Adipose tissue (tissue), 3 donors: ENCODE results near the gene ZMIZ1. TPM values are rescaled to one million over a fixed set of nuclear protein-coding genes. Genes with fewer than 3 reads are reported as not detected.

Experiments
- H3K27ac ChIP-seq: one replicate; pipeline ENCODE4 v1.5.1; 2013; ENCODE audit warnings: low read depth, low read length
- WGBS, 3 donors: extraction: QIAGEN DNeasy Blood & Tissue Kit; methylation state at CpG; one replicate each; pipeline ENCODE4 v1.1.7; 2013; 5-methylcytosine and 5-hydroxymethylcytosine counted together
- polyA plus RNA-seq, 3 donors: library from polyadenylated mRNA; stranded (reverse); fragments of 200-250 nt; gene quantifications; one replicate each; pipeline ENCODE4 v1.2.3, GENCODE V29; 2013
- donor health status: healthy with polysubstance abuse.
- donor health status: Bipolar disorder and iron deficiency.
- donor health status: healthy.

Gene ZMIZ1
- polyA plus RNA-seq, 3 donors, result 17.4 to 37.1 (median 26.1) TPM

GRCh38 chr10:79072994-79073645 is 4.4 kb downstream of the ZMIZ1 start:
- H3K27ac ChIP-seq, result no peak overlapping the region
- 80 to 98% (median 91%) methylated on average over 4 of the region's 4 CpGs for WGBS, 3 donors

GRCh38 chr10:79073784-79074432 is 5.1 kb downstream of the ZMIZ1 start:
- WGBS, 3 donors, result 37 to 51% (median 46%) methylated on average over 15 of the region's 15 CpGs

GRCh38 chr10:79074732-79075131 is 6.0 kb downstream of the ZMIZ1 start:
- H3K27ac ChIP-seq, result no peak overlapping the region
- 24 to 64% (median 49%) methylated on average over 4 of the region's 4 CpGs for WGBS, 3 donors

More at GRCh38 chr10:79073784-79074432, 5.1 kb downstream of the ZMIZ1 start:
- H3K27ac ChIP-seq, result no peak overlapping the region

- 50 to 82% (median 82%) methylated on average over 3 of the region's 3 CpGs for WGBS, 3 donors
- H3K27ac ChIP-seq, result no peak overlapping the region
Measured at GRCh38 chr10:79075418-79075817, 6.7 kb downstream of the ZMIZ1 start.

GRCh38 chr10:79077488-79078173 is 8.9 kb downstream of the ZMIZ1 start:
- H3K27ac ChIP-seq, result no peak overlapping the region
- 74 to 81% (median 75%) methylated on average over 10 of the region's 10 CpGs for WGBS, 3 donors

- WGBS, 3 donors, result 75 to 80% (median 79%) methylated on average over 8 of the region's 8 CpGs
- H3K27ac ChIP-seq, result no peak overlapping the region
Measured at GRCh38 chr10:79078367-79079053, 9.7 kb downstream of the ZMIZ1 start.

- WGBS, 3 donors, result 63 to 75% (median 64%) methylated on average over 1 of the region's 1 CpG
- H3K27ac ChIP-seq, result no peak overlapping the region
Measured at GRCh38 chr10:79079054-79079397, 10.3 kb downstream of the ZMIZ1 start.

- no peak overlapping the region for H3K27ac ChIP-seq
- WGBS, 3 donors, result 50 to 72% (median 59%) methylated on average over 15 of the region's 15 CpGs
Measured at GRCh38 chr10:79079490-79080355, 11.0 kb downstream of the ZMIZ1 start.

GRCh38 chr10:79081353-79082034 is 12.7 kb downstream of the ZMIZ1 start:
- WGBS, 3 donors, result 32 to 71% (median 43%) methylated on average over 12 of the region's 12 CpGs
- H3K27ac ChIP-seq, result no peak overlapping the region

- H3K27ac ChIP-seq, result no peak overlapping the region
- 72 to 97% (median 79%) methylated on average over 6 of the region's 6 CpGs for WGBS, 3 donors
Measured at GRCh38 chr10:79082035-79082373, 13.2 kb downstream of the ZMIZ1 start.

- H3K27ac ChIP-seq, result peak overlapping the region; percentile 74
Measured at GRCh38 chr10:79082631-79083596, 14.1 kb downstream of the ZMIZ1 start.

GRCh38 chr10:79084012-79084971 is 15.5 kb downstream of the ZMIZ1 start:
- peak overlapping the region; percentile 74 for H3K27ac ChIP-seq
- 16 to 40% (median 22%) methylated on average over 9 of the region's 9 CpGs for WGBS, 3 donors

More at GRCh38 chr10:79082631-79083596, 14.1 kb downstream of the ZMIZ1 start:
- 59 to 81% (median 77%) methylated on average over 8 of the region's 8 CpGs for whole genome bisulfite sequencing, 3 donors

GRCh38 chr10:79084972-79085597 is 16.3 kb downstream of the ZMIZ1 start:
- WGBS, 3 donors, result 72 to 88% (median 75%) methylated on average over 14 of the region's 14 CpGs
- no peak overlapping the region for H3K27ac ChIP-seq

- WGBS, 3 donors, result 97 to 98% (median 98%) methylated on average over 2 of the region's 2 CpGs
- H3K27ac ChIP-seq, result no peak overlapping the region
Measured at GRCh38 chr10:79086822-79087221, 18.1 kb downstream of the ZMIZ1 start.

- 49 to 56% (median 50%) methylated on average over 6 of the region's 6 CpGs for WGBS, 3 donors
- no peak overlapping the region for H3K27ac ChIP-seq
Measured at GRCh38 chr10:79087721-79088120, 19.0 kb downstream of the ZMIZ1 start.
